Loucy (cell line): ENCODE data around the gene CHST7.

ENCODE experiments used
- EZH2phosphoT487 ChIP-seq: fragments of 200-600 bp; IDR thresholded peaks from 2 replicates; pipeline ENCODE4 v1.6.1; 2018; ENCODE audit warnings: antibody characterized with exemption, mild to moderate bottlenecking, moderate library complexity, borderline replicate concordance
- TF ChIP-seq, protein P1 (sequence below): fragments of 200-600 bp; sonication (generic); conservative IDR thresholded peaks from 2 replicates; pipeline ENCODE4 v1.5.1; 2014; ENCODE audit warnings: mild to moderate bottlenecking, antibody characterized with exemption, low read length

DNA sequence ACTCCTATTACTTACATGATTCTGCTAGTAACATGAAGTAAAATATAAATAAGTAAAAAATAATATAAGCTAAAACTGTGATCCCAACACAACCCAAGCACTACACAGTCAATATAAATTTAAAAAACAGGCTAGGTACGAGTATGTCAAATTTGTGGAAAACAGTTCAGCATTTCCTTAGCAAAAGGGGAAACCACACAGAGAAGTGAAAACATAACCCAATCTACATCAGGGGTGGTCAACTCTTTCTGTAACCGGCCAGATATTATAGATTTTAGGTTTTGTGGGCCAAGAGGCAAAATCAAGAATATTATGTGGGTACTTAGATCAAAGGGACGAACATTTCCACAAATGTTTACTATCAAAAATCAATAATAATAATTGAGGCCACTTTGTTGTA, 70.1 kb downstream of the CHST7 start:
- TF ChIP-seq, protein P1, sequence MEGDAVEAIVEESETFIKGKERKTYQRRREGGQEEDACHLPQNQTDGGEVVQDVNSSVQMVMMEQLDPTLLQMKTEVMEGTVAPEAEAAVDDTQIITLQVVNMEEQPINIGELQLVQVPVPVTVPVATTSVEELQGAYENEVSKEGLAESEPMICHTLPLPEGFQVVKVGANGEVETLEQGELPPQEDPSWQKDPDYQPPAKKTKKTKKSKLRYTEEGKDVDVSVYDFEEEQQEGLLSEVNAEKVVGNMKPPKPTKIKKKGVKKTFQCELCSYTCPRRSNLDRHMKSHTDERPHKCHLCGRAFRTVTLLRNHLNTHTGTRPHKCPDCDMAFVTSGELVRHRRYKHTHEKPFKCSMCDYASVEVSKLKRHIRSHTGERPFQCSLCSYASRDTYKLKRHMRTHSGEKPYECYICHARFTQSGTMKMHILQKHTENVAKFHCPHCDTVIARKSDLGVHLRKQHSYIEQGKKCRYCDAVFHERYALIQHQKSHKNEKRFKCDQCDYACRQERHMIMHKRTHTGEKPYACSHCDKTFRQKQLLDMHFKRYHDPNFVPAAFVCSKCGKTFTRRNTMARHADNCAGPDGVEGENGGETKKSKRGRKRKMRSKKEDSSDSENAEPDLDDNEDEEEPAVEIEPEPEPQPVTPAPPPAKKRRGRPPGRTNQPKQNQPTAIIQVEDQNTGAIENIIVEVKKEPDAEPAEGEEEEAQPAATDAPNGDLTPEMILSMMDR: no peak
- no peak for TF ChIP-seq EZH2phosphoT487
